Fibroblast of lung (primary cell): Measurements from ENCODE around the gene BCAR1.

Source experiments
- CTCF ChIP-seq, 2 donors: IDR thresholded peaks in 1 of 2; conservative IDR thresholded peaks in 1 of 2; 1 replicate in 1 of 2; 2 replicates in 1 of 2; pipeline ENCODE4 v1.5.1; 2011 to 2012; ENCODE audit warnings: low read length in 2 of 2, control low read depth in 1 of 2, inconsistent platforms in 1 of 2, low read depth in 1 of 2, mild to moderate bottlenecking in 1 of 2
- EZH2 ChIP-seq: IDR thresholded peaks from 2 replicates; pipeline ENCODE4 v1.5.1; 2012; ENCODE audit warnings: low read length, control low read depth, mild to moderate bottlenecking; ENCODE audit errors: missing control alignments

GRCh38 chr16:75256696-75257343, 5.4 kb upstream of the BCAR1 start:
- TF ChIP-seq CTCF (conservative IDR thresholded peaks at IDR 0.05 in 1 of 2, IDR thresholded peaks at IDR 0.05 in 1 of 2; ENCODE audit: low read depth in 1 of 2, low read length in 2 of 2) (no peak), EZH2 (no peak)
